ENCODE results near the gene GCC2. TPM values are rescaled to one million over a fixed set of nuclear protein-coding genes. Genes with fewer than 3 reads are reported as not detected.

The GCC2 gene, protein sequence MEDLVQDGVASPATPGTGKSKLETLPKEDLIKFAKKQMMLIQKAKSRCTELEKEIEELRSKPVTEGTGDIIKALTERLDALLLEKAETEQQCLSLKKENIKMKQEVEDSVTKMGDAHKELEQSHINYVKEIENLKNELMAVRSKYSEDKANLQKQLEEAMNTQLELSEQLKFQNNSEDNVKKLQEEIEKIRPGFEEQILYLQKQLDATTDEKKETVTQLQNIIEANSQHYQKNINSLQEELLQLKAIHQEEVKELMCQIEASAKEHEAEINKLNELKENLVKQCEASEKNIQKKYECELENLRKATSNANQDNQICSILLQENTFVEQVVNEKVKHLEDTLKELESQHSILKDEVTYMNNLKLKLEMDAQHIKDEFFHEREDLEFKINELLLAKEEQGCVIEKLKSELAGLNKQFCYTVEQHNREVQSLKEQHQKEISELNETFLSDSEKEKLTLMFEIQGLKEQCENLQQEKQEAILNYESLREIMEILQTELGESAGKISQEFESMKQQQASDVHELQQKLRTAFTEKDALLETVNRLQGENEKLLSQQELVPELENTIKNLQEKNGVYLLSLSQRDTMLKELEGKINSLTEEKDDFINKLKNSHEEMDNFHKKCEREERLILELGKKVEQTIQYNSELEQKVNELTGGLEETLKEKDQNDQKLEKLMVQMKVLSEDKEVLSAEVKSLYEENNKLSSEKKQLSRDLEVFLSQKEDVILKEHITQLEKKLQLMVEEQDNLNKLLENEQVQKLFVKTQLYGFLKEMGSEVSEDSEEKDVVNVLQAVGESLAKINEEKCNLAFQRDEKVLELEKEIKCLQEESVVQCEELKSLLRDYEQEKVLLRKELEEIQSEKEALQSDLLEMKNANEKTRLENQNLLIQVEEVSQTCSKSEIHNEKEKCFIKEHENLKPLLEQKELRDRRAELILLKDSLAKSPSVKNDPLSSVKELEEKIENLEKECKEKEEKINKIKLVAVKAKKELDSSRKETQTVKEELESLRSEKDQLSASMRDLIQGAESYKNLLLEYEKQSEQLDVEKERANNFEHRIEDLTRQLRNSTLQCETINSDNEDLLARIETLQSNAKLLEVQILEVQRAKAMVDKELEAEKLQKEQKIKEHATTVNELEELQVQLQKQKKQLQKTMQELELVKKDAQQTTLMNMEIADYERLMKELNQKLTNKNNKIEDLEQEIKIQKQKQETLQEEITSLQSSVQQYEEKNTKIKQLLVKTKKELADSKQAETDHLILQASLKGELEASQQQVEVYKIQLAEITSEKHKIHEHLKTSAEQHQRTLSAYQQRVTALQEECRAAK (N-terminal part only)
- 24.7 and 25.3 TPM in 2 replicates for total RNA-seq

- Histone ChIP-seq H3K36me3 (ENCODE audit: control insufficient read depth, insufficient read depth, low read length) (no peaks in the 10 kb centered on the region), H3K4me3 (ENCODE audit: low read depth, low read length) (peak within 1 kb of the TSS; percentile 78), H3K27me3 (ENCODE audit: control insufficient read depth, insufficient read depth, low read length) (no peaks in the 10 kb centered on the region)
- peak; percentile 65 for DNase-seq (ENCODE audit: low read depth)
- TF ChIP-seq, protein P1, sequence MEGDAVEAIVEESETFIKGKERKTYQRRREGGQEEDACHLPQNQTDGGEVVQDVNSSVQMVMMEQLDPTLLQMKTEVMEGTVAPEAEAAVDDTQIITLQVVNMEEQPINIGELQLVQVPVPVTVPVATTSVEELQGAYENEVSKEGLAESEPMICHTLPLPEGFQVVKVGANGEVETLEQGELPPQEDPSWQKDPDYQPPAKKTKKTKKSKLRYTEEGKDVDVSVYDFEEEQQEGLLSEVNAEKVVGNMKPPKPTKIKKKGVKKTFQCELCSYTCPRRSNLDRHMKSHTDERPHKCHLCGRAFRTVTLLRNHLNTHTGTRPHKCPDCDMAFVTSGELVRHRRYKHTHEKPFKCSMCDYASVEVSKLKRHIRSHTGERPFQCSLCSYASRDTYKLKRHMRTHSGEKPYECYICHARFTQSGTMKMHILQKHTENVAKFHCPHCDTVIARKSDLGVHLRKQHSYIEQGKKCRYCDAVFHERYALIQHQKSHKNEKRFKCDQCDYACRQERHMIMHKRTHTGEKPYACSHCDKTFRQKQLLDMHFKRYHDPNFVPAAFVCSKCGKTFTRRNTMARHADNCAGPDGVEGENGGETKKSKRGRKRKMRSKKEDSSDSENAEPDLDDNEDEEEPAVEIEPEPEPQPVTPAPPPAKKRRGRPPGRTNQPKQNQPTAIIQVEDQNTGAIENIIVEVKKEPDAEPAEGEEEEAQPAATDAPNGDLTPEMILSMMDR (IDR thresholded peaks at IDR 0.05; ENCODE audit: insufficient read depth, low read length, poor library complexity, severe bottlenecking): no peak
These were observed at the start of gene GCC2 for GRCh38 chr2:108448678-108449409. GCC2 (plus strand) TSS chr2:108449206; CDS start chr2:108449275, 69 bp downstream.

DNA sequence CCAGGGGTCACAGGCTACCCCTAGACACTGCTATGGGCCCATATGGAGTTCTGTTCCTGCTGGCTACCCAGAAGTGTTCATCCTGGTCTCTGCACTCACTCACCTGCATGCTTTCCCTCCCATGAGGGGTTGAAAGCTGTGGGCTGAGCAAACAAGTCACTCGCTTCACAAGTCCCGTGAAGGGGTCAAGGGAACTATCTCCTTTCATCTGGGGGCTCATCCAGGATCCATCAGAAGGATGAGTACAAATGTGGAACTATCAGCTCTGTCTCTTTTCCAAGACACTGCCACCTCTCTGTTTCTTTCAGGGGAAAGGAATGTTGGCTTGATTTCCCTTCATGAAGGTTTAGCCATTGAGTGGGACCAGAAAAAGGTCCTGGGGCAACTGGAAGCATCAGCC is 49.5 kb upstream of the GCC2 start:
- TF ChIP-seq, protein P1 (IDR thresholded peaks at IDR 0.05; ENCODE audit: insufficient read depth, low read length, poor library complexity, severe bottlenecking): no peak
- Histone ChIP-seq H3K36me3 (ENCODE audit: control insufficient read depth, insufficient read depth, low read length) (no peaks in the 10 kb centered on the region), H3K27me3 (ENCODE audit: control insufficient read depth, insufficient read depth, low read length) (no peaks in the 10 kb centered on the region), H3K4me3 (ENCODE audit: low read depth, low read length) (no peak overlapping the region)
- DNase-seq (ENCODE audit: low read depth): no peak

DNA sequence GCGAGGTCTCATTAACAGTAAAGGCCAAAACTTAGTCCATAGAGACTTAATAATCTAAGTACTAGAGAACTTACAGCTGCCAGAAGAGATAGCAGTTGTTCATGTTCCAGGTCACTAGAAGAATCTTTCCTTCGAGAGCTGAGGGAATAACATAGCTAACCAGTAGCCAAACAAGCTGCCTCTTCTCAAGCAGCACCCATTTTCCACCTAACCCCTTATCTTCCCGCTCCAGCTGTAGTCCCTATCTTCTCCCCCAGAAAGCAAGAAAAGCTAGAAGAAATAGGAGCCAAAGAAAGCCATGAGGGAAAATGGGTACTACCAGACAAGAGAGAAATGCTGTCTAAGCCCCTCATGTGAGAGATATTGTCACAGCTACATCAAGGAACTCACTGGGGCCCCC is 47.2 kb upstream of the GCC2 start:
- Histone ChIP-seq H3K27me3 (ENCODE audit: control insufficient read depth, insufficient read depth, low read length) (no peaks in the 10 kb centered on the region), H3K4me3 (ENCODE audit: low read depth, low read length) (no peak overlapping the region), H3K36me3 (ENCODE audit: control insufficient read depth, insufficient read depth, low read length) (no peaks in the 10 kb centered on the region)
- DNase-seq (ENCODE audit: low read depth): no peak
- TF ChIP-seq, protein P1 (IDR thresholded peaks at IDR 0.05; ENCODE audit: insufficient read depth, low read length, poor library complexity, severe bottlenecking): no peak

GRCh38 chr2:108403494-108403893 is 45.5 kb upstream of the GCC2 start:
- DNase-seq (ENCODE audit: low read depth): peak; percentile 42
- TF ChIP-seq, protein P1 (IDR thresholded peaks at IDR 0.05; ENCODE audit: insufficient read depth, low read length, poor library complexity, severe bottlenecking): no peak
- H3K36me3 ChIP-seq (ENCODE audit: control insufficient read depth, insufficient read depth, low read length): no peaks in the 10 kb centered on the region
- H3K4me3 ChIP-seq (ENCODE audit: low read depth, low read length): no peak overlapping the region
- no peaks in the 10 kb centered on the region for H3K27me3 ChIP-seq (ENCODE audit: control insufficient read depth, insufficient read depth, low read length)

- TF ChIP-seq, protein P1 (IDR thresholded peaks at IDR 0.05; ENCODE audit: insufficient read depth, low read length, poor library complexity, severe bottlenecking): no peak
- DNase-seq (ENCODE audit: low read depth): no peak
- H3K27me3 ChIP-seq (ENCODE audit: control insufficient read depth, insufficient read depth, low read length): no peaks in the 10 kb centered on the region
- no peaks in the 10 kb centered on the region for H3K36me3 ChIP-seq (ENCODE audit: control insufficient read depth, insufficient read depth, low read length)
- H3K4me3 ChIP-seq (ENCODE audit: low read depth, low read length): no peak overlapping the region
These were observed 44.1 kb upstream of the GCC2 start for GRCh38 chr2:108404784-108405397.
